Parathyroid adenoma (tissue), 2 donors: ENCODE results near the gene GABRG3.

Experiments used
- H2AFZ ChIP-seq: fragments of 300-600 bp; sonication (generic); one replicate; pipeline ENCODE4 v1.7.0; 2017; ENCODE audit warnings: antibody characterized with exemption, mild to moderate bottlenecking
- H3K27ac ChIP-seq: fragments of 300-600 bp; sonication (generic); one replicate; pipeline ENCODE4 v1.7.0; 2017
- H3K27me3 ChIP-seq: fragments of 300-600 bp; sonication (generic); one replicate; pipeline ENCODE4 v1.7.0; 2017; ENCODE audit warnings: low read length; ENCODE audit not compliant: control insufficient read depth, insufficient read depth
- H3K36me3 ChIP-seq: fragments of 300-600 bp; sonication (generic); one replicate; pipeline ENCODE4 v1.7.0; 2017; ENCODE audit warnings: low read length; ENCODE audit not compliant: control insufficient read depth, insufficient read depth
- H3K4me1 ChIP-seq: fragments of 300-600 bp; sonication (generic); one replicate; pipeline ENCODE4 v1.7.0; 2017; ENCODE audit warnings: control low read depth
- H3K4me2 ChIP-seq: fragments of 300-600 bp; sonication (generic); one replicate; pipeline ENCODE4 v1.7.0; 2017; ENCODE audit warnings: low read length
- H3K4me3 ChIP-seq: fragments of 300-600 bp; sonication (generic); one replicate; pipeline ENCODE4 v1.7.0; 2017; ENCODE audit warnings: low read depth, low read length
- H3K79me2 ChIP-seq: fragments of 300-600 bp; sonication (generic); one replicate; pipeline ENCODE4 v1.7.0; 2017; ENCODE audit warnings: control low read depth
- H3K9ac ChIP-seq: fragments of 300-600 bp; sonication (generic); one replicate; pipeline ENCODE4 v1.7.0; 2017; ENCODE audit warnings: mild to moderate bottlenecking
- H3K9me3 ChIP-seq: fragments of 300-600 bp; sonication (generic); one replicate; pipeline ENCODE4 v1.7.0; 2017; ENCODE audit warnings: low read length; ENCODE audit not compliant: control insufficient read depth
- TF ChIP-seq, protein P1 (sequence below): fragments of 300-600 bp; sonication (generic); IDR thresholded peaks from one replicate; pipeline ENCODE4 v1.7.0; 2017; ENCODE audit warnings: antibody characterized with exemption, mild to moderate bottlenecking
- donor health status: primary hyperparathyroidism.

The GABRG3 gene

DNA sequence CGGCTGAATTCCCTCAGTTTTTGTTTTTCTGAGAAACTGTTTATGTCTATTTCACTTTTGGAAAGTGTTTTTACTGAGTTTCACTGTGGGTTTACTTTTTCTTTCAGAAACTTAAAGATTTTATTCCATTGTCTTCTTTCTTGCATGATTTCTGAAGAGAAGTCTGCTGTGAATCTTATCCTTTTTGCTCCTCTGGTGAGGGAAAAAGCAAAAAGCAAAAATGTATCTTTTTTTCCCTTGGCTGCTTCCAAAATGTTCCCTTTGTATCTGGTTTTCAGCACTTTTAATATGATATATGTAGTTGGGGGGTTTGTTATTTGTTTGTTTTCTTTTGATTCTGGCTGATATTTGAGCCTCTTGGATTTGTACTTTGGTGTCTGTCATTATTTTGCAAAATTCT, 538.0 kb downstream of the GABRG3 start:
- Histone ChIP-seq H3K9me3 (no peaks in the 10 kb centered on the region), H3K36me3 (no peaks in the 10 kb centered on the region), H2AFZ (no peak overlapping the region), H3K79me2 (no peaks in the 10 kb centered on the region), H3K27me3 (no peaks in the 10 kb centered on the region), H3K4me2 (no peak overlapping the region), H3K27ac (no peak overlapping the region), H3K9ac (no peak overlapping the region), H3K4me3 (no peak overlapping the region), H3K4me1 (no peaks in the 10 kb centered on the region)
- TF ChIP-seq, protein P1, sequence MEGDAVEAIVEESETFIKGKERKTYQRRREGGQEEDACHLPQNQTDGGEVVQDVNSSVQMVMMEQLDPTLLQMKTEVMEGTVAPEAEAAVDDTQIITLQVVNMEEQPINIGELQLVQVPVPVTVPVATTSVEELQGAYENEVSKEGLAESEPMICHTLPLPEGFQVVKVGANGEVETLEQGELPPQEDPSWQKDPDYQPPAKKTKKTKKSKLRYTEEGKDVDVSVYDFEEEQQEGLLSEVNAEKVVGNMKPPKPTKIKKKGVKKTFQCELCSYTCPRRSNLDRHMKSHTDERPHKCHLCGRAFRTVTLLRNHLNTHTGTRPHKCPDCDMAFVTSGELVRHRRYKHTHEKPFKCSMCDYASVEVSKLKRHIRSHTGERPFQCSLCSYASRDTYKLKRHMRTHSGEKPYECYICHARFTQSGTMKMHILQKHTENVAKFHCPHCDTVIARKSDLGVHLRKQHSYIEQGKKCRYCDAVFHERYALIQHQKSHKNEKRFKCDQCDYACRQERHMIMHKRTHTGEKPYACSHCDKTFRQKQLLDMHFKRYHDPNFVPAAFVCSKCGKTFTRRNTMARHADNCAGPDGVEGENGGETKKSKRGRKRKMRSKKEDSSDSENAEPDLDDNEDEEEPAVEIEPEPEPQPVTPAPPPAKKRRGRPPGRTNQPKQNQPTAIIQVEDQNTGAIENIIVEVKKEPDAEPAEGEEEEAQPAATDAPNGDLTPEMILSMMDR, result no peak

GRCh38 chr15:27512281-27513001, 541.5 kb downstream of the GABRG3 start:
- H3K27me3 ChIP-seq, result no peaks in the 10 kb centered on the region
- no peak overlapping the region for H3K9ac ChIP-seq
- H3K27ac ChIP-seq, result no peak overlapping the region
- TF ChIP-seq, protein P1, result no peak
- H3K4me3 ChIP-seq, result no peak overlapping the region
- no peaks in the 10 kb centered on the region for H3K9me3 ChIP-seq
- no peaks in the 10 kb centered on the region for H3K4me1 ChIP-seq
- H3K4me2 ChIP-seq, result no peak overlapping the region
- no peaks in the 10 kb centered on the region for H3K79me2 ChIP-seq
- H3K36me3 ChIP-seq, result no peaks in the 10 kb centered on the region
- H2AFZ ChIP-seq, result no peak overlapping the region

DNA sequence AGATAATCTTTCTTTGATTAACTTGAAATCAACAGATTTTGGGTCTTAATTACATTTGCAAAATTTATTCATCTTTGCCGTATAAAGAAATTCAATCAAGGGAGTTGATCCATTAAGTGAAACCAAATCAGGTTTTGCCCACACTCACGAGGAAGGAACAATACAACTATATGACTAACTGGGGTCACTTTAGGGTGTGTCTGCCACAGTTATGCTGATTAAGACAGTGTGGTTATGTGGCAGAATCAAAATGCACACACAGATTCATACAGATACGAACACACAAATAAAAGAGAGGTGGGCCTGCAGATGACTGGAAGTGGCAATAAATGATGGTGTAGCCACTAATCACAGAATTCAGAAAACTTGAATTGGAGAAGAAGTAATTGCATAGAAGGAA, 543.5 kb downstream of the GABRG3 start:
- no peak overlapping the region for H3K9ac ChIP-seq
- H3K27me3 ChIP-seq, result no peaks in the 10 kb centered on the region
- H3K79me2 ChIP-seq, result no peaks in the 10 kb centered on the region
- no peak overlapping the region for H3K27ac ChIP-seq
- TF ChIP-seq, protein P1, result no peak
- no peak overlapping the region for H3K4me2 ChIP-seq
- no peak overlapping the region for H2AFZ ChIP-seq
- H3K4me3 ChIP-seq, result no peak overlapping the region
- no peaks in the 10 kb centered on the region for H3K9me3 ChIP-seq
- H3K4me1 ChIP-seq, result no peaks in the 10 kb centered on the region
- no peaks in the 10 kb centered on the region for H3K36me3 ChIP-seq

DNA sequence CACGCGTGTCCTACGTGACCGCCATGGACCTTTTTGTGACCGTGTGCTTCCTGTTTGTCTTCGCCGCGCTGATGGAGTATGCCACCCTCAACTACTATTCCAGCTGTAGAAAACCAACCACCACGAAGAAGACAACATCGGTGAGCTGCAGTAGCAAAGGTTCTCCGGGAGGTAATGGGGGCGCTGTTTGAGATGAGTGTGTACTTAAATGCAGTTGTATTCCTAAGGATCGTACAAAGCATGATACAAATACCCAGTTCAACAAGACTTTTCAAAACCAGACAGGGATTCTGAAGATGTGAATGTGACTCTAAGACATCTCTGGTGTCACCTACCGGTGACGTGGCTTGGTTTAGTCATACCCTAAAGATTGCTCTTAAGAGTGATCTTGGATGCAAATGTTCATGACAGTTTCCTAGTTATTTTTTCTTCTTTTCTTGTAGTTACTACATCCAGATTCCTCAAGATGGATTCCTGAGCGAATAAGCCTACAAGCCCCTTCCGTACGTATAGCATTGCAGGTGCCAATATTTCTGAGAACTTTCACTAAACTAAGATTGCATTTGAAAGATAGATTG, 556.6 kb downstream of the GABRG3 start:
- H3K9ac ChIP-seq, result no peak overlapping the region
- H3K9me3 ChIP-seq, result no peaks in the 10 kb centered on the region
- H2AFZ ChIP-seq, result no peak overlapping the region
- H3K4me1 ChIP-seq, result no peaks in the 10 kb centered on the region
- no peaks in the 10 kb centered on the region for H3K27me3 ChIP-seq
- H3K4me3 ChIP-seq, result no peak overlapping the region
- H3K27ac ChIP-seq, result no peak overlapping the region
- H3K79me2 ChIP-seq, result no peaks in the 10 kb centered on the region
- H3K4me2 ChIP-seq, result no peak overlapping the region
- TF ChIP-seq, protein P1, result no peak
- no peaks in the 10 kb centered on the region for H3K36me3 ChIP-seq

DNA sequence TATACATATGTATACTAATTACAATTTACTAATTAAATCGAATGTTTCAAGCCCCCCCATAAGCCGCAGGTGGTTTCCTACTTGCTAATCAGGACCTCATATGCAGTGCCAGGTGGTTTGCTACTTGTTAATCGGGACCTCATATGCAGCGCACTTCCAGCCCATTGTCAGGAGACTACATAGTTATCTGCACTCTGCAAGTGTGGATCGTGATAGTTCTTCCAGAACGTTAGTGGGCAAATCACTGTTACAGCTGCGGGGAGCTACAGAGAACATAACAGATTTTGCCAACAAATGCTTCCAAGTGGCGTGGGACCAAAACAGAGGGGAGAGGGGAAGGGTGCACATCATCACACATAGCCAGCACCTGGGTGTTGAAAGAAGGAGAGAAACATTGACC, 558.4 kb downstream of the GABRG3 start:
- Histone ChIP-seq H3K4me3 (no peak overlapping the region), H3K4me1 (no peaks in the 10 kb centered on the region), H3K27me3 (no peaks in the 10 kb centered on the region), H2AFZ (no peak overlapping the region), H3K27ac (no peak overlapping the region), H3K79me2 (no peaks in the 10 kb centered on the region), H3K9ac (no peak overlapping the region), H3K4me2 (no peak overlapping the region), H3K9me3 (no peaks in the 10 kb centered on the region), H3K36me3 (no peaks in the 10 kb centered on the region)
- TF ChIP-seq, protein P1, result no peak
